SHP77 (cell line): ENCODE results near the gene WIZ.

ENCODE experiments used
- DNase-seq, 2 experiments: peaks; one replicate each; lab custom pipeline; 2025; lab: John Stamatoyannopoulos, UW

The WIZ gene

DNA sequence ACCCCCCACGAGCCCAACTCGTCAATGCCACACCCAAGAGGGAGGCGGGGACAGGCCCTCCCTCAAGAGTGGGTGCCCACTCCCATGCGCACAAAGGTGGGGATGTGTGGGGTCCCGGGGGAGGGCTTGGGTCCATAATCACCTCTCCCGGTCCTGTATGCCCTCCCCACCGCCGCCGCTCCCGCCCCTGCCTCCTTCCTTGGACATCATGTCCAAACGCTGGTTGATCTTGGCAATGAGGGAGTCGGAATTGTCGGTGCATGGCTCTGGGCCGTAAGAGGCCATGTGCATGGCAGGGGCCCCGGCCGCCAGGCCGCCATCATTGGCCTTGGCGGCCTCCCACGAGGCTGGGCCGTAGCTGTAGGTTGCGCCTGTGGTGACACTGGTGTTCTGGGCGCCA, 76.1 kb downstream of the WIZ start:
- no peak for DNase-seq

DNA sequence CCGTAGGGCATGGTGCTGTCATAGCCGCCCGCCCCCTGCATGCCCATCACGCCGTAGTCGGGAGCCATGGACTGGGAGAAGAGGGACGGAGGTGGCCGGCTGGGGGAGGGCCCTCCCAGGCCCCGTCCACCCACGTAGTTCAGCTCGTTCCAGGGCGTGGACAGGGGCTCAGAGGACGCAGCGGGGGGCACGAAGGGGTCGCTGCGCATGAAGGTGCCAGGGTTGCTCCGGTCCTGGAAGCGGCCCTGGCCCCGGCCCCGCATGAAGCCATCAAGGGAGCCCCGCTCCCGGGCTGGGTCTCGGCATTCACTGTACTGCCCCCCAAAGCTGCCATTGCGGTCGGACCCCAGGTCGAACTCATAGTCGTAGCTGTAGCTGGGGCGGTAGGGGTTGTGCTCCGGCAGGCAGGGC, 76.9 kb downstream of the WIZ start:
- DNase-seq: no peak

DNA sequence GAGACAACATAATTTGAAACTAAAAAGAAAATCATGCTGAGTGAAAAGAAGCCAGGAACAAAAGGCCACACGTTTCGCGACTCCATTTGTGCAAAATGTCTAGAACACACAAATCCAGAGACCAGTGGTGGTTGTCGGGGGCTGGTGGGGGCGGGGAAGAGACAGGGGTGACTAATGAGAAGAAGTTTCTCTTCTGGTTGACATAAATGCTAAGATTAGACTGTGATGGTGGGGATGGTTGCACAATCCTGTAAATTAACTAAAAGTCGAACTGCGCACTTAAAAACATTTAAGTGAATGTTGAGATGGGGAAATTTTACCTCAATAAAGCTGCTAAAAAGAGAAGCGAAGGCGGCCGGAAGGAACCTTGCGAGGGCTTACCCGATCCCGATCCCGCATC, 77.3 kb downstream of the WIZ start:
- no peak for DNase-seq

DNA sequence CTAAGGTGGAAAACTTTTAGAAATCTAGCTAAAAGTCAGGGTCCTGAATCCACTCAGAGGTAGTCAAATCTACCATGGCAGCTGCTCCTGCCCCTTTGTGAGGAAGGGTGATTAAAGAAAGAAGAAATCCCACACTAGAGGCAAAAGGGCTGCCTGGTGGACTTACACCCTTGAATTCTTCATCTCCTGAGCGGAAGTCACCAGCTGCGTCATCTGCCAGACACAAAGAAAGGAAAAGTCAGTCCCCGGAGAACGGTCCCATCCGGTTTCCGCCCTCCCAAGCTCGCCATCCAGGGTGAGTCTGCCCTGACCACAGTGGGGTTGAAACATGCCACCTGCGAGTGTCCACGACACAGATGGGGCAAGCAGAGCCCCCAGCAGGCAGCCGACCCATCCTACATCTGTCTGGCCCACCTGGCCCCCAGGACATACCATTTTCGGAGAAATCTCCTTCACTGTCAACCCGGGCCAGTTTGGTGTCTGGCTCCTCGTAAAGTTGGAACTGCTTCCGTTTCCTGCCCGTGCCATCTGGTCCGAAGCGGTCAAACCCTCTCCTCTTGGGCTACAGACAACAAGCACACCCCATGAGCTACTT, 77.9 kb downstream of the WIZ start:
- no peak for DNase-seq

DNA sequence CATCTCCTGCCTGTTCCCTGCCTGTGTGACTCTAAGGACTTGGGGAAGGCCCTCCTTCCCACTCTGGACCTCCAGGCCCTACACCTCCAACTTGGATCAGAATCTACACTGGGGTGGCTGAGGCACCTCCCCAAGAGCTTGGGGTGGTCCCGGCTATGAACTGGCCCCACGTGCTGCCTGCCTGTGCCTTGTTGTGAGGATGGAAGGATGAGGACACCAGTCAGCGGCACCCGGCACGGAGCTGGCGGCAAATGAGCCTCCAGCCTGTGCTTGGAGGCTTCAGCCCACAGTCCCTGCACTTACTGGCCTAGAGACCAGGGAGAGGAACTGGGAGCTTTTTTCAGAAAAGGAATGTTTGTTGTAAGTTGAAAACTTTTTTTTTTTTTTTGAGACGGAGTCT, 78.6 kb downstream of the WIZ start:
- DNase-seq: no peak
